OCI-LY1 (cell line): Measurements from ENCODE around the gene NPTX1.

Experiments used
- H2AFZ ChIP-seq: fragments of 200-600 bp; sonication (generic), shearing (Covaris generic); 2 replicates; pipeline ENCODE4 v1.6.0; 2014; ENCODE audit warnings: antibody characterized with exemption, mild to moderate bottlenecking, low read length
- H3F3A ChIP-seq: fragments of 200-600 bp; sonication (generic), shearing (Covaris generic); 2 replicates; pipeline ENCODE4 v1.6.0; 2014; ENCODE audit warnings: mild to moderate bottlenecking, antibody characterized with exemption, low read length, moderate library complexity; ENCODE audit not compliant: insufficient read depth
- H3K27ac ChIP-seq: fragments of 200-600 bp; sonication (generic); 2 replicates; pipeline ENCODE4 v1.5.1; 2014; ENCODE audit warnings: low read length, mixed run types, mild to moderate bottlenecking, low read depth; ENCODE audit not compliant: poor library complexity, severe bottlenecking
- H3K27me3 ChIP-seq: fragments of 200-600 bp; sonication (generic); 2 replicates; pipeline ENCODE4 v1.6.0; 2014; ENCODE audit warnings: antibody characterized with exemption, mild to moderate bottlenecking, low read length, moderate library complexity; ENCODE audit not compliant: insufficient read depth
- H3K36me3 ChIP-seq: fragments of 200-600 bp; sonication (generic); 2 replicates; pipeline ENCODE4 v1.6.1; 2014; ENCODE audit warnings: mild to moderate bottlenecking, antibody characterized with exemption, low read length, moderate library complexity, mixed read lengths; ENCODE audit not compliant: insufficient read depth
- H3K4me1 ChIP-seq: fragments of 200-600 bp; sonication (generic); 2 replicates; pipeline ENCODE4 v1.5.1; 2014; ENCODE audit warnings: mild to moderate bottlenecking, low read length, moderate library complexity; ENCODE audit not compliant: insufficient read depth, severe bottlenecking
- H3K4me2 ChIP-seq: fragments of 200-600 bp; sonication (generic), shearing (Covaris generic); 2 replicates; pipeline ENCODE4 v1.6.1; 2014; ENCODE audit warnings: low read length
- H3K4me3 ChIP-seq: fragments of 200-600 bp; sonication (generic); 2 replicates; pipeline ENCODE4 v1.5.1; 2014; ENCODE audit warnings: low read length, low read depth, mild to moderate bottlenecking, mixed read lengths; ENCODE audit not compliant: poor library complexity, severe bottlenecking
- H3K79me2 ChIP-seq: fragments of 200-600 bp; shearing (Covaris generic); 2 replicates; pipeline ENCODE4 v1.6.1; 2016; ENCODE audit warnings: mixed run types, low read length, mixed read lengths; ENCODE audit not compliant: insufficient read depth
- H3K9ac ChIP-seq: fragments of 200-600 bp; sonication (generic), shearing (Covaris generic); 2 replicates; pipeline ENCODE4 v1.6.1; 2014; ENCODE audit warnings: mild to moderate bottlenecking, low read length, mixed read lengths
- H3K9me2 ChIP-seq: fragments of 200-600 bp; sonication (generic), shearing (Covaris generic); 2 replicates; pipeline ENCODE4 v1.6.1; 2014; ENCODE audit warnings: low read depth, mild to moderate bottlenecking, low read length, mixed read lengths
- H3K9me3 ChIP-seq: fragments of 200-600 bp; shearing (Covaris generic); 2 replicates; pipeline ENCODE4 v1.6.1; 2014; ENCODE audit warnings: low read length, mixed read lengths
- H4K20me1 ChIP-seq: fragments of 200-600 bp; sonication (generic), shearing (Covaris generic); 2 replicates; pipeline ENCODE4 v1.6.0; 2016; ENCODE audit warnings: mild to moderate bottlenecking, low read length; ENCODE audit not compliant: insufficient read depth
- EZH2 ChIP-seq: fragments of 200-600 bp; sonication (generic), shearing (Covaris generic); IDR thresholded peaks from 2 replicates; pipeline ENCODE4 v1.8.0; 2017; ENCODE audit warnings: borderline replicate concordance, mixed run types, mild to moderate bottlenecking, antibody characterized with exemption, low read length, moderate library complexity, mixed read lengths
- TF ChIP-seq, protein P1 (sequence below): fragments of 200-600 bp; sonication (generic), shearing (Covaris generic); IDR thresholded peaks from 2 replicates; pipeline ENCODE4 v1.5.1; 2017; ENCODE audit warnings: mild to moderate bottlenecking, antibody characterized with exemption, low read length, moderate library complexity, mixed read lengths

The NPTX1 gene

GRCh38 chr17:80523054-80523744, 46.8 kb upstream of the NPTX1 start:
- Histone ChIP-seq H3K4me2 (no peak overlapping the region), H3K79me2 (no peaks in the 10 kb centered on the region), H2AFZ (no peak overlapping the region), H4K20me1 (no peaks in the 10 kb centered on the region), H3K27me3 (peaks cover 33% of the 10 kb centered on the region), H3K27ac (no peak overlapping the region), H3K4me1 (no peaks in the 10 kb centered on the region), H3F3A (no peaks in the 10 kb centered on the region), H3K36me3 (no peaks in the 10 kb centered on the region), H3K9ac (no peak overlapping the region), H3K4me3 (no peak overlapping the region), H3K9me3 (no peaks in the 10 kb centered on the region), H3K9me2 (no peaks in the 10 kb centered on the region)
- no peak for TF ChIP-seq EZH2
- TF ChIP-seq, protein P1, sequence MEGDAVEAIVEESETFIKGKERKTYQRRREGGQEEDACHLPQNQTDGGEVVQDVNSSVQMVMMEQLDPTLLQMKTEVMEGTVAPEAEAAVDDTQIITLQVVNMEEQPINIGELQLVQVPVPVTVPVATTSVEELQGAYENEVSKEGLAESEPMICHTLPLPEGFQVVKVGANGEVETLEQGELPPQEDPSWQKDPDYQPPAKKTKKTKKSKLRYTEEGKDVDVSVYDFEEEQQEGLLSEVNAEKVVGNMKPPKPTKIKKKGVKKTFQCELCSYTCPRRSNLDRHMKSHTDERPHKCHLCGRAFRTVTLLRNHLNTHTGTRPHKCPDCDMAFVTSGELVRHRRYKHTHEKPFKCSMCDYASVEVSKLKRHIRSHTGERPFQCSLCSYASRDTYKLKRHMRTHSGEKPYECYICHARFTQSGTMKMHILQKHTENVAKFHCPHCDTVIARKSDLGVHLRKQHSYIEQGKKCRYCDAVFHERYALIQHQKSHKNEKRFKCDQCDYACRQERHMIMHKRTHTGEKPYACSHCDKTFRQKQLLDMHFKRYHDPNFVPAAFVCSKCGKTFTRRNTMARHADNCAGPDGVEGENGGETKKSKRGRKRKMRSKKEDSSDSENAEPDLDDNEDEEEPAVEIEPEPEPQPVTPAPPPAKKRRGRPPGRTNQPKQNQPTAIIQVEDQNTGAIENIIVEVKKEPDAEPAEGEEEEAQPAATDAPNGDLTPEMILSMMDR: no peak

GRCh38 chr17:80520810-80521455, 44.5 kb upstream of the NPTX1 start:
- Histone ChIP-seq H2AFZ (no peak overlapping the region), H3K9me3 (no peaks in the 10 kb centered on the region), H4K20me1 (no peaks in the 10 kb centered on the region), H3K4me3 (no peak overlapping the region), H3K27ac (no peak overlapping the region), H3K4me1 (no peaks in the 10 kb centered on the region), H3K27me3 (peaks cover 33% of the 10 kb centered on the region), H3K4me2 (no peak overlapping the region), H3K79me2 (no peaks in the 10 kb centered on the region), H3K36me3 (no peaks in the 10 kb centered on the region), H3K9me2 (no peaks in the 10 kb centered on the region), H3K9ac (no peak overlapping the region), H3F3A (no peaks in the 10 kb centered on the region)
- TF ChIP-seq EZH2: no peak
- TF ChIP-seq, protein P1: no peak

DNA sequence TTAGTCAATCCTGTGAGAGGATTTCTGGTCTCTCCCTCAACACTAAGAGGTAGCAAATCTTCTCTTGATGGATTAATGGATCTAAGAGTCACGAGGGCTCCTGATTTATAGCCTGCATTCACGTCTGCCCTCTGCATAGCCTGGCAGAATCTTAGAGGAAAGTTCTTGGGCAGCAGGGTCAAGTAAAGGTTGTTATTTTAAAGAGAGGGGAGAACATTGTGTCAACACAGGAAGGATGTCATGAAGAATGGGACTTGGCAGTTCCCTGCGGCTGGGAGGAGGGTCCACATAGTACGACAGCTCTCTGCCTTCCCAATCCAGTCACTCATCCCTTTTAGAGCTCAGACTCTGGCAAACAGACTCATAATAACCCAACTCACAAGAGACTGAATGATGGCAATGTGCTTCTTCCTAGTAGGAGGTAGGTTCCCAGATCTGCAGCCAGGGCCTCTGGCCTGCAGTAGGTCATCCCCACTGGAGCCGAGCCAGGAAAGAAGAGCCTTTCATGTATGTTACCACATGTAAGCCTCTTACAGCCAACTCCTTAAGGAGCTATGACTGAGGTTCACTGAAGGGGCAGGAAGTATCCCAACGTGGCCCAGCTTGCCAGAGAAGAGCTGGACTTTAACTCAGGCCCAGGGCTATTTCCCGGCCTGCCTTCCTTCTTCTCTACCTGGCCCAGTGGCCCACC, 42.8 kb upstream of the NPTX1 start:
- H3K79me2 ChIP-seq: no peaks in the 10 kb centered on the region
- no peak overlapping the region for H2AFZ ChIP-seq
- TF ChIP-seq, protein P1: no peak
- no peak for TF ChIP-seq EZH2
- H3K9me2 ChIP-seq: no peaks in the 10 kb centered on the region
- H3F3A ChIP-seq: no peaks in the 10 kb centered on the region
- no peaks in the 10 kb centered on the region for H3K9me3 ChIP-seq
- H3K36me3 ChIP-seq: no peaks in the 10 kb centered on the region
- no peak overlapping the region for H3K4me2 ChIP-seq
- no peaks in the 10 kb centered on the region for H3K4me1 ChIP-seq
- H4K20me1 ChIP-seq: no peaks in the 10 kb centered on the region
- no peak overlapping the region for H3K27ac ChIP-seq
- no peak overlapping the region for H3K4me3 ChIP-seq
- peaks cover 33% of the 10 kb centered on the region for H3K27me3 ChIP-seq
- H3K9ac ChIP-seq: no peak overlapping the region
